Measurements from ENCODE around the gene CCER1. TPM values are rescaled to one million over a fixed set of nuclear protein-coding genes. Genes with fewer than 3 reads are reported as not detected.
A peak's percentile ranks its signal among the peaks of the same experiment; 100 is the strongest.

Gene CCER1
- total RNA-seq (not detected), total RNA-seq (0 to 0.14 (median 0) reads per million in 172 experiments)
- polyA plus RNA-seq (2013, experiment 1 of 2) = not detected
- polyA plus RNA-seq (2013, experiment 2 of 2) = not detected

- ATAC-seq (ENCODE audit: poor library complexity) = no peak
- CTCF ChIA-PET = no interaction called here
- no peaks in the 10 kb centered on the region for H3K36me3 ChIP-seq (ENCODE audit: insufficient read depth, low read length)
- Mint-ChIP-seq H3K4me3 (no peak within 1 kb of the TSS), H3K9me3 (no peaks in the 10 kb centered on the region), H3K27ac (no peak within 1 kb of the TSS), H3K36me3 (ENCODE audit: low read depth) (no peaks in the 10 kb centered on the region), H3K4me1 (ENCODE audit: low read depth) (no peaks in the 10 kb centered on the region), H3K27me3 (peaks cover 4% of the 10 kb centered on the region)
- no peaks in the 10 kb centered on the region for H3K4me1 ChIP-seq (ENCODE audit: insufficient read depth, low read length)
- H3K27me3 ChIP-seq (ENCODE audit: control insufficient read depth in 1 of 2, insufficient read depth in 2 of 2, low read length in 2 of 2) = no peaks in the 10 kb centered on the region
- TF ChIP-seq CTCF (IDR thresholded peaks at IDR 0.05) = no peak
- intact Hi-C loops (cut with DNase I, micrococcal nuclease) = no loop called here
- peak in 1 of 14 experiments; percentile 8 for DNase-seq
- H3K27ac ChIP-seq (ENCODE audit: low read depth in 1 of 2, low read length in 2 of 2) = no peak within 1 kb of the TSS
- H3K4me3 ChIP-seq (ENCODE audit: low read length) = no peak within 1 kb of the TSS
- peaks cover 0 to 14% of the 10 kb centered on the region in 2 experiments for H3K9me3 ChIP-seq (ENCODE audit: control insufficient read depth in 1 of 2, insufficient read depth in 1 of 2, low read length in 2 of 2)
- POLR2A ChIA-PET = no interaction called here
These were observed at the start of gene CCER1 for GRCh38 chr12:90954921-90955320. Gene CCER1 (minus strand): TSS chr12:90955176. CDS start chr12:90954742, 434 bp downstream.

- Histone ChIP-seq H3K36me3 (ENCODE audit: insufficient read depth, low read length) (no peaks in the 10 kb centered on the region), H3K9me3 (ENCODE audit: control insufficient read depth in 1 of 2, insufficient read depth in 1 of 2, low read length in 2 of 2) (no peaks in the 10 kb centered on the region), H3K4me3 (ENCODE audit: low read length) (no peak overlapping the region), H3K27ac (ENCODE audit: low read depth in 1 of 2, low read length in 2 of 2) (no peak overlapping the region), H3K4me1 (ENCODE audit: insufficient read depth, low read length) (no peaks in the 10 kb centered on the region), H3K27me3 (ENCODE audit: control insufficient read depth in 1 of 2, insufficient read depth in 2 of 2, low read length in 2 of 2) (no peaks in the 10 kb centered on the region)
- Mint-ChIP-seq H3K4me1 (ENCODE audit: low read depth) (no peaks in the 10 kb centered on the region), H3K36me3 (ENCODE audit: low read depth) (no peaks in the 10 kb centered on the region), H3K4me3 (no peak overlapping the region), H3K9me3 (no peaks in the 10 kb centered on the region), H3K27ac (no peak overlapping the region), H3K27me3 (no peaks in the 10 kb centered on the region)
- no peak for TF ChIP-seq CTCF (IDR thresholded peaks at IDR 0.05)
- ATAC-seq (ENCODE audit: poor library complexity) (no peak), DNase-seq (no peak)
- intact Hi-C loops (cut with DNase I, micrococcal nuclease) = no loop called here
- POLR2A ChIA-PET = no interaction called here
- CTCF ChIA-PET = no interaction called here
These were observed 48.8 kb upstream of the CCER1 start for GRCh38 chr12:91003737-91004136.

GRCh38 chr12:91001306-91001705, 46.3 kb upstream of the CCER1 start:
- ChIA-PET CTCF (no interaction called here), POLR2A (no interaction called here)
- Mint-ChIP-seq H3K27ac (no peak overlapping the region), H3K9me3 (no peaks in the 10 kb centered on the region), H3K36me3 (ENCODE audit: low read depth) (no peaks in the 10 kb centered on the region), H3K4me3 (no peak overlapping the region), H3K4me1 (ENCODE audit: low read depth) (no peaks in the 10 kb centered on the region), H3K27me3 (no peaks in the 10 kb centered on the region)
- intact Hi-C loops (cut with DNase I, micrococcal nuclease) = no loop called here
- Histone ChIP-seq H3K4me1 (ENCODE audit: insufficient read depth, low read length) (no peaks in the 10 kb centered on the region), H3K27ac (ENCODE audit: low read depth in 1 of 2, low read length in 2 of 2) (no peak overlapping the region), H3K4me3 (ENCODE audit: low read length) (no peak overlapping the region), H3K27me3 (ENCODE audit: control insufficient read depth in 1 of 2, insufficient read depth in 2 of 2, low read length in 2 of 2) (no peaks in the 10 kb centered on the region), H3K9me3 (ENCODE audit: control insufficient read depth in 1 of 2, insufficient read depth in 1 of 2, low read length in 2 of 2) (no peaks in the 10 kb centered on the region), H3K36me3 (ENCODE audit: insufficient read depth, low read length) (no peaks in the 10 kb centered on the region)
- no peak for ATAC-seq (ENCODE audit: poor library complexity)
- no peak for DNase-seq
- TF ChIP-seq CTCF (IDR thresholded peaks at IDR 0.05) = no peak

Data from CD4-positive, alpha-beta T cell (primary cell).